GM10847 (cell line): Measurements from ENCODE around the gene MDFIC.

Source experiments
- POLR2A ChIP-seq: IDR thresholded peaks from 2 replicates; pipeline ENCODE4 v1.6.1; 2011; ENCODE audit not compliant: insufficient read length; ENCODE audit errors: extremely low read depth

Gene MDFIC

GRCh38 chr7:115060095-115060870 is 138.4 kb downstream of the MDFIC start:
- no peak for TF ChIP-seq POLR2A

GRCh38 chr7:115066050-115066449 is 144.2 kb downstream of the MDFIC start:
- TF ChIP-seq POLR2A, result no peak

- no peak for TF ChIP-seq POLR2A
Observed at GRCh38 chr7:115066634-115067033, 144.7 kb downstream of the MDFIC start.

GRCh38 chr7:115068220-115068619 is 146.3 kb downstream of the MDFIC start:
- TF ChIP-seq POLR2A, result no peak
